HG03442 (cell line): ENCODE measurements around the gene BUD23.
A peak's percentile ranks its signal among the peaks of the same experiment; 100 is the strongest.
"Not testable (repeated sequence)": the region's sequence is repeated elsewhere in the genome, so short reads cannot be mapped to it uniquely, and the experiment has no call there.

Source experiments
- ATAC-seq: cut with Tn5 transposase; IDR thresholded peaks from one replicate; pipeline ENCODE4 v1.9.1; 2021; ENCODE audit warnings: mild to moderate bottlenecking, moderate library complexity; ENCODE audit not compliant: unreplicated experiment

The BUD23 gene

DNA sequence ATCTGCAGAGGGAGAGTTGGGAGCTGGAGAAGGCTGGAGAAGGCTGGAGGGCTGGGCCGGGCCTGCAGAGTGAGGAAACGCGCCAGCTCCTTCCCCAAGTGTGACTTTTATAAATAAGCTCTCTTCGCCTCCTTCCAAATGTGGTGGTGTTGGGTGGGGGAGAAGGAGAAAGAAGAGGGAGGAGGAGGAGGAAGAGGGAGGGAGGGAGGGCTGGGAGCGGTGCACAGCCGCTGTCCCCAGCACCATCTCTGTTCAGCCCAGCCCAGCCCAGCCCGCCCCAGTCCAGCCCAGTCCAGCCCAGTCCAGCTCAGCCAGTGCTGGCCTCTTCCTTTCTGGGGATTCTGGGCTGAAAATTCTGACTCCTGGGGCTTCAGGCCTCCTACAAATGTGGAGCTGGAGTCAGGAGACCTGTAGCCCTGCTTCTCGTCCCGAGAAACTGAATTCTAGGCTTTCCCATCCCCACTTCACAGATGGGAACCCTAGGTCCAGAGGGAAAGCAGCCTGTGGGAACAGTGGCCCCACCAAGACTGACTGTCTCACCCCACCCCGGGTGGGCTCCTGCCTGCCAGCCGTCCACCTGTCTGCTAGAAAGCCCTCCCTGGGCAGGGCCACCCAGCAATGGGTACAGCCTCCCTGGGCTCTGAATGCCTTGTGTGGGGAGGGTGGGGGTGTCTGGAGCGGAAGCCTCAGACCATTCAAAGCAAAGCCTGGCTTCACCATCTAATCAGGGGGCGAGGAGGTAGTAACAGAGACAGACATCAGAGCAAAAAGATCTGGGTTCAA lies 33.8 kb downstream of the BUD23 start:
- ATAC-seq, result no peak

DNA sequence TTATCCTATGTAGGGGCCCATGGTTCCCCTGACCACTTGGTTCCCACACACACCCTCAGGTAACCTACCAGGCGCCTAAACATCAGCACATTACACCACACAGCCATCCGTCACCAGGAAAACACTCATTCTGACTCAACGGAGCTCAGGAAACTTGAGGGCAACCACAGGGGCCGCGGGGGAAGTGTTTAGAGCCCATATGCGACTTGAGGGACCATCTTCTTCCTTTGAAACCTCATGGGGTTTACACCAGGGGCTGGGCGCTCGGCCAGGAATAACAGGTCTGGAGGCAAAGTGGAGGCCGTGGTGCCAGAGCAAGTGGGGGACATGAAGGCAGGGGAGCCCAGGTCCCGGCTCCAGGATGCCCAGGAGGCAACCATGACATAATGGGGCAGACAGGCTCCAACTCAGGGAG lies 34.6 kb downstream of the BUD23 start:
- no peak for ATAC-seq

DNA sequence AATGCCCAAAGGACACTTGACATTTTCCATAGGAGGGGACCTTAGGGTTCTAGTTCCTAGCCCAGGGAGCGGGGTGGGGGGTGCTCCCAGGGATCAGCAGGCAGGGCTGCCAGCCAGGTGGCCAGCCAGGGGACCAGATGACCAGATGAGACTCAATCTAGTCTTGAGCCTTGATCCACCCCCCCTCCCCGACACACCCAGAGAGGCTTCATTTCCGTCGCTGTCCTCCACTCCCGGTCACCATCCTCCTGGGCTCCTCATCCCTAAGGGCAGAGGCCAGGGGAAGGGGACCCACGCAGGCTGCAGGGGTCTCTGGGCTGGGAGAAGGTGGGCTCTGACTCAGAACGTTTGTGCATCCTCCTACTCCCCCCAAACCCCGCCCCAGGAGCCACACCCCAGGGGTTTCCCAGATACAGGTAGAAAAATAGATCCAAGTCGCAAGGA lies 35.1 kb downstream of the BUD23 start:
- ATAC-seq, result no peak

DNA sequence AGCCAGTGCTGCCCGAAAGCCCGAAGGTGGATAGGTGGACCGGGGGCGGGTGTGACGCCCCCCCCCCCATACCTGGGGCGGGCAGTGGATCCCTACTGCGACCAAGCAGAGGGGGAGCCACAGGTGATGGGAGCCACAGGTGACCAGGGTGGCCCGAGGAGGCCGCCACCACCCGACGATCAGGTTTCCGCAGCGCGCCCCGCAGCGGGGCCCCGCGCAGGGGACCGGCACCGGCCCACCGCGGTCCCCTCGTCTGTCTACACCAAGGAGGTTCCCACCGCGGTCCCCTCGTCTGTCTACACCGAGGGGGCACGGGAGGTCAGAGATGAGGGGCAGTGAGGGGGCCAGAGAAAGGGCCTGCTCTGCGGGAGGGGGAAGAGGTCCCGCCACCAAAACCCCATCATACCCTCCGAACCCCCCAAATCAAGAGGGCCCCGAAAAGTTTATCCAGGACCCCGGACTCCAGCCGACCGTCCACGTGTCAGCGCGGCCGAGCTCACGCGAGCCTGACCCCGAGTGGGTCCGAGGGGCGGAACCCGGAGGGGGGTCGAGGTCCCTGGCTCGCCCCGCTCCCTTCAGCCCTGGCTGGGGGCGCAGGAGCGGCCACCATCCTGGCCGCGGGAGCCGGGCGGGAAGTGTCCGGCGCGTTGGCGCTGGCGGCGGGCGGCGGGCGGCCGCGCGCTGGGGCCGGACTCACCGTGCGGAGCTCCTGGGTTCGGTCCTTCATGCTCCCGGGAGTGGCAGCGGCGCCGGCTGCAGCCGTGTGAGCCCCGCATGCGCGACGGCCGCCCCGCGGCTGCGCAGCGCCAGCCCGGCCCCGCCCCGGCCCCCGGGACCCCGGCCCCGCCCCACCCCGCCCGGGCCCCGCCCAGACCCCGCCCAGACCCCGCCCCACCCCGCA lies 35.8 kb downstream of the BUD23 start, which contains the start of gene STX1A:
Gene STX1A, minus strand, starts transcription at position 765 of the 901 bp plus-strand sequence. Its CDS starts 38 bp downstream, at position 727.
- peak; percentile 49 for ATAC-seq

DNA sequence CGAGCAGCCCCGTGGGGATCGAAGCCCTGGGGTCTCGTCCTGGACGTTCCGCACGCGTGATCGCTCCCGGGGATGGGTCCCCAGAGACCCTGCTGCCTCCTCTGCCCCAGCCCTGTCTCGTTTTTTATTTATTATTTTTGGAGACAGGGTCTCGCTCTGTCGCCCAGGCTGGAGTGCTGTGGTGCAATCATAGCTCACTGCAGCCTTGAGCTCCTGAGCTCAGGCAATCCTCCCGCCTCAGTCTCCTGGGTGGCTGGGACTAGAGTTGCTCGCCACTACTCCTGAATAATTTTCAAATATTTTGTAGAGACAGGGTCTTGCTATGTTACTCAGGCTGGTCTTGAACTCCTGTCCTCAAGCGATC lies 36.4 kb downstream of the BUD23 start:
- ATAC-seq, result no peak

DNA sequence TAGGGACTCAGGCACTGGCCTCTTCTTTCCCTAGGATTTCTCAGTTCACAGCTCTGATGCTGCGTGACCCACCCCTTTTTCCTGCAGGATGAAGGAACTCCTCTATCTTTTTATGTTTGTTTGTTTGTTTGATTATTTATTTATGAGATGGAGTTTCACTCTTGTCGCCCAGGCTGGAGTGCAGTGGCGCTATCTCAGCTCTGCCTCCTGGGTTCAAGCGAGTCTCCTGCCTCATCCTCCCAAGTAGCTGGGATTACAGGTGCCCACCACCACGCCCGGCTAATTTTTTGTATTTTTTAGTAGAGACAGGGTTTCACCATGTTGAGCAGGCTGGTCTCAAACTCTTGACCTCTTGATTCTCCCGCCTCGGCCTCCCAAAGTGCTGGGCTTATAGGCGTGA lies 37.0 kb downstream of the BUD23 start:
- not testable (repeated sequence) for ATAC-seq

DNA sequence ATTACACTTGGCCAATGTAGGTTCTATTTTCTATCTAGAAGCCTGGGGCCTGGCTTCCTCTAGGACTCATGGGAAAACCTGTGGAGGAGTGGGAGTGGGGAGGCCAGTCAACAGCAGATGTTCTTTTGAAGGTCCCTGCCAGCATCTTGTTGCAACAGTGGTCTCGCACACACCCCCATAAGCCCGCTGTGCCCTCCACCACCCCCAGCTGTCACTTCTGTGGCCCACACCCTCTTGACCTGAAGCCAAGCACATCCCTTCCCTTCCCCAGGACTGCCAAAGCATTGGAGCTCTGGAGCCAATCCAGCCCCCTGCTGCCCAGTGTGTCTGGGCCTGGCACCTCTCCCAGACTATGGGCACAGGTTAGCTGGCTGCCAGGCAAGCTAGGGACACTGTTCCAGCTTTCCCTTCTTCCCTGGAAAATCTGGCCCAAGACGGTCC lies 38.0 kb downstream of the BUD23 start:
- ATAC-seq, result no peak

DNA sequence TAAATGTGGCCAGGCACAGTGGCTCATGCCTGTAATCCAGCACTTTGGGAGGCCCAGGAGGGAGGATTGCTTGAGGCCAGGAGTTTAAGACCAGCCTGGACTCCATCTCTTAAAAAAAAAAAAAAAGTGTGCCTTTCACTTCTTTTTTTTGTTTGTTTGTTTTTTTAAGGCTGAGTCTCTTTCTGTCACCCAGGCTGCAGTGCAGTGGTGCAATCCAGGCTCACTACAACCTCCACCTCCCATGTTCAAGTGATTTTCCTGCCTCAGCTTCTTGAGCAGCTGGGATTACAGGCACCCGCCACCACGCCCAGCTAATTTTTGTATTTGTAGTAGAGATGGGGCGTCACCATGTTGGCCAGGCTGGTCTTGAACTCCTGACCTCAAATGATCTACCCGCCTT lies 38.8 kb downstream of the BUD23 start:
- not testable (repeated sequence) for ATAC-seq

DNA sequence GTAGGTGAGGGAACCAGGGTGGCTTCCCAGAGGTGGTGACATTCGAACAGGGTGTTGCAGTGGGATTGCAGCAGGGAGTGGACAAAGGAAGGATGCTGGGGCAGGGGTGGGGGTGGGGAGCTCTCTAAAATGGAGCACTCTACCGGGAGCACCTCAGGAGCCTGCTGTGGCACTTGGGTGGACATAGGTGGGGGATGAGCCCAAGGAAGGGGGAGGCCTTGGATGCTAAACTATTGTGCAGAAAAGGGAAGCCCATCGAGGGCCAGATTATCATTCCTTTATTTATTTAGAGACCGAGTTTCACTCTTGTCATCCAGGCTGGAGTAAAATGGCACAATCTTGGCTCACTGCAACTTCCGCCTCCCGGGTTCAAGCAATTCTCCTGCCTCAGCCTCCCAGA lies 39.4 kb downstream of the BUD23 start:
- ATAC-seq, result no peak

DNA sequence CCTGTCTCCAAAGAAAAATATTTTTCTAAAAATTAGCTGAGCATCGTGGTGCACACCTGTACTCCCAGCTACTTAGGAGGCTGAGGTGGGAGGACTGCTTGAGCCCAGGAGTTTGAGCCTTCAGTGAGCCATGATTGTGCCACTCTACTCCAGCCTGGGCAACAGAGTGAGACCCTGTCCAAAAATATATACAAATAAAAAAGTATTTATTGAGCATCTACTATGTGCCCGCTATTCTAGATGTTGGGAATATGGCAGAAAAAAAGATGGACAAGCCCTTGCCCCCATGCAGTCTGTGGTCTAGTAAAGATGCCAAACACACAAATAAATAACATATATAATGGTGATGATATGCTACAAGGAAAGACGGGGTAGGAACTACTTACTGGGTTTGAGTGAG lies 40.4 kb downstream of the BUD23 start:
- ATAC-seq, result no peak

DNA sequence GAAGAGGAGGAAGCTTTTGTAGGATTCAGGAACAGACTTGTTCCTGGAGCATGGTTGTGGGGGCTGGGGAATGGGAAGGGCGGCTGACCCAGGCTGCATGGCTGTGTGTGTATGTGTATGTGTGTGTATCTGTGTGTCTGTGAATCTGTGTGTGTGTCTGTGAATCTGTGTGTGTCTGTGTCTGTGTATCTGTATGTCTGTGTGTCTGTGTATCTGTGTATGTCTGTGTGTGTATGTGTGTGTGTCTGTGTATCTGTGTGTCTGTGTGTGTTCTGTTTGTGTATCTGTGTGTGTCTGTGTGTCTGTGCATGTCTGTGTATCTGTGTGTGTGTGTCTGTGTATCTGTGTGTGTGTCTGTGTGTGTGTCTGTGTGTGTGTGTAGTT lies 42.7 kb downstream of the BUD23 start:
- peak; percentile 17 for ATAC-seq

DNA sequence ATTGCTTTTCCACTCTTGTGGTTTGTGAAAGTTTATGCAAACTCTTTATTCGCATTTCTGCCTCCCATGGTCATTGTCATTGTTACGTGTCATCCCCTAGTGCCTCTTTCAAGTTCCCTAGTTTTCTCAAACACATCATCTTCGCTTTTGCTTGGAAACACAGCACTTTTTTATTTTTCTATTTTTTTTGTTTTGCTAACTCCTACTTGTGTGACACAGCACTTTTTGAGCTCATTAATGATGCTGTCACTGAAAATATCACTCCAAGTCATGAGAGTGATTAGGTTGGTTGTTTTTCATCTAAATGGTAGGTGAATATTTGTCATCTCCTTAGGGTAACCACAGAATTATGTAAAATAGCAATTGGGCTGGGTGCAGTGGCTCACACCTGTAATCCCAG lies 44.6 kb downstream of the BUD23 start:
- no peak for ATAC-seq

DNA sequence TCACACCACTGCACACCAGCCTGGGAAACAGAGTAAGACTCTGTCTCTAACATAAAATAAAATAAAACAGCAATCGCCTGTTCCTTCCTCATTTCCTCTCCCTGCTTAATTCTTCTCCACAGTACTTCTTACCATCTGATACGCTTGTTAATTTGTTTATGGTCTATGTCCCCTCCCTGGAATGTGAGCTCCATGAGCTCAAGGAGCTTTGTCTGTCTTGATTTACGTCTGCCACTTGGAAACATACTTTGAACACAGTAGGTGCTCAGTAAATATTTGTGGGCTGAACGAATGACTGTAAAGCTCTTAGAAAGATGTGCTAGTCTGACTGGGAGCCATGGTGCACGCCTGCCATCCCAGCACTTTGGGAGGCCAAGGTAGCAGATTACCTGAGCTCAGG lies 45.2 kb downstream of the BUD23 start:
- ATAC-seq, result no peak

DNA sequence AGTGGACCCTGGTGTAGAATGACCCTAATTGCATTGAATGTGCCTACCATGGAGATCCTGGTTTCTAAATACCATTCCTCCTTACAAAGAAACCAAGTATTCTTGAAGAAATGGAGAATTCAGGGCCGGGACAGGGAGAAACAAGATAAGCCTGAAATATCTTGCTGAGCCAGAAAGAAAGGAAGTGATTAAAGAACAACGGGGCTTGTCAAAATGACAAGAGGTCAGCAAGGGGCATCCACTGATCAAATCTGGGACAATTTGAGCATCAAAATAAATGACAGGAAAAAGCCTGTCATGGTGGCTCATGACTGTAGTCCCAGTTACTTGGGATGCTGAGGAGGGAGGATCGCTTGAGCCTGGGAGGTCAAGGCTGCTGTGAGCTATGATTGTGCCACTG lies 47.1 kb downstream of the BUD23 start:
- no peak for ATAC-seq

DNA sequence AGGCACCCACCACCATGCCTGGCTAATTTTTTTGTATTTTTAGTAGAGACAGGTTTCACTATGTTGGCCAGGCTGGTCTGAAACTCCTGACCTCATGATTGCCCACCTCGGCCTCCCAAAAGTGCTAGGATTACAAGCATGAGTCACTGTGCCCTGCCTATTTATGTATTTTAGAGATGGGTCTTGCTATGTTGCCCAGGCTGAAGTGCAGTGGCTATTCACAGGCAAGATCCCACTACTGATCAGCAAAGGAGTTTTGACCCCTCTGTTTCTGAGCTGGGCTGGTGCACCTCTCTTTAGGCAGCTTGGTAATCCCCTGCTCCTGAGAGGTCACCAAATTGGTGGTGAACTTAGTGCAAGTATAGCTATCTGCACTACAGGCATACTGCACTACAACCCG lies 49.0 kb downstream of the BUD23 start:
- ATAC-seq, result no peak

DNA sequence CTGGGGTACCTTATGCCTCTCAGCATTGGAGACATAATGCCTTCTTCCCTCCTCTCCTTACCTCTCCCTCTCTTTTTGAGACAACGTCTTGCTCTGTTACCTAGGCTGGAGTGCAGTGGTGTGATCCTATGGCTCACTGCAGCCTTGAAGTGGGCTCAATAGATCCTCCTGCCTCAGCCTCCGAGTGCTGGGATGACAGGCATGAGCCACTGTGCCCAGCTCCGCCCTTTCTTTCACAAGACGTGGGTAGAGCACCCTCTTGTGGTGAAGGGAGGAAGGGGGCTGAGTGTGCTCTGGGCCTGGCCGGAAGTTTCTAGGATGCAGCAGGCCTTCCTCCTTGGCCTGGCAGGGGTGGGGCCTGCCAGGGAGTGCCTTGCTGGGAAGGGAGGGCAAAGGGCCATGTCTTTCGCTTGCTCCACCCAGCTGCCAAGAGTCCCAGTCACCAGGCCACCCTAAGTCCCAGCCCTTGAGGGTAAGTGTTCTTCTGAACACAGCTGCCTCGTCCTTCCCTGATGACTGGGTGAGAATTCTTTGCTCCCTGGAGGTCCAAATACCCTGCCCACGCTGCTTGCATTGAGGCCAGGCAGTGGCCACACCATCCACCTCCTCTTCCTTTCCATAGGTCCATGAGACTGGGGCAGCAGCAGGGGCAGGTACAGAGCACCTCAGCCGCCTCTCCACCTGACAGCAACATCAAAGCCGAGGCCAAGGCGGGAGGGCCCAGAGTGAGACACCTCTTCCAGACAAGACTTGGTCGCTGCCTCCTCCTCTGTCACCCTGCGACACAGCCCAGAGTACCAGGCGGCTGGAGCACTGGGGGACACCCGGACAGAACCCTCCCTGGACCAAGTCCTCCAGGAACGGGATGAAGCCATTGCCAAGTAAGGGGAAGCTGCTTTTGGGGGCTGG lies 51.5 kb downstream of the BUD23 start:
- ATAC-seq, result peak; percentile 45

DNA sequence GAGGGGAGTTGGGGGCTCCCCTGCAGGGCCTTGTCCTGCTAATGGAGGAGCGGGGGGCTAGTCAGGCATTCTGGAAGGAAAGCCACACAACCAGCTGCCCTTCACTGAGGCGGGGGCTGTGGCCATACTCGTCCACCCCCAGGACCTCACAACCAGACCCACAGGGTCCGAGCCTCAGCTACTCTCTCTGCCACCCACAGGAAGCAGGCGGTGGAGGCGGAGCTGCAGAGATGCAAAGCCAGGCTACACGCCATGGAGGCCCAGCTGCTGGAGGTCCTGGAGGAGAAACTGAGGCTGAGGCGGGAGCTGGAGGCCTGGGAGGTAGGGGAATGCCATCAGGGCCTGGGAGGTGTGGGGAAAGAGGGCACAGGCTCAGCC lies 52.1 kb downstream of the BUD23 start:
- ATAC-seq, result no peak

DNA sequence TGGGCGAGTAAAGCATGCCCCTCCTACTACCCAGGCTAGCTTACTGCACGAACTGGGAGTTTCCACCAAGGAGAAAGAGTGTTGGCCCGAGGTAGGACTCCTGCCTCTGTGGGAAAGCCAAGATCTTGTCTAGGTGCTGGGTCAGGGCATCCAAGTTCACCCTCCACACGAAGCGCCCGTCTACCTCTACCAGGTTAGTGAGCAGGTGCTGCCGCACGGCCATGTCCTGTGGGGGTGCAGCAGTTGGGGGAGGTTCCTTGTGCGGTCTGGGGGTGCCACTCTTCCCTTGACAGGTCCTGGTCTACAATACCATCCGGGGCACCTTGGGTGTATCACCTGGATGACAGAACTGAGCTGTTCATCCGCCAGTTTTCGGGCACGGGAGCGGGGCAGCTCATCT lies 53.5 kb downstream of the BUD23 start:
- no peak for ATAC-seq

DNA sequence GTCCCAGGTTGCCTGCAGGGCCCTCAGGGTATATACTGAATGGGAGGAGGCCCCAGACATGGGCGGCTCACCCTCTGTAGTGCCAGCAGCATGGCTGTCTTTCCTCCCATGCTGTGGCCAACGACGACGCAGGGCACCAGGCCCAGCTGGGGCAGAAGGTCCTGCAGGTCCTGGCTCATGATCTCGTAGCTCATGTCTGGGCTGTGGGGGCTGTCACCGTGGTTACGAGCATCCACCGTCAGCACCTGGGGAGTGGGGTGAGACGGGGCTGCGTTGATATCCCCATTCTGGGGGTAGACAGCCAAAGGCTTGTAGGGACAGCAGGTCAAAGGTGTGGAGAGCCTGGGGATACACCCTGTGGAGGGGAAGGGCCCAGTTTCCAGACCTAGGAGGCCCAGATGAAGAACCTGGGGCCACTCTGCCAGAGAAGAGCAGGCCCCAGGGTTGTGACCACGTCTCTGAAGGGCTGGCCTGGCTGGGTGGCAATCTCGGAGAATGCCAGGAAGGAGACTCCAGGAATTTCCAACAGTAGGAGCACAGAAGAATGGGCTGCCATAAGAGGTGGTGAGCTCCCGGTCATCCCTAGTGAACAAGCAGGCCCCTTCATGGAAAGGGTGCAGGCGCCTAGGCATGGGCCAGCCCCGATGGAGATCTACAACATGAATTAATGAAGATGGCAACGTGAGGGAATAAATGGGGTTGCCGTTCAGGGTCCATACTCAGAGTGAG lies 54.3 kb downstream of the BUD23 start:
- ATAC-seq, result no peak

DNA sequence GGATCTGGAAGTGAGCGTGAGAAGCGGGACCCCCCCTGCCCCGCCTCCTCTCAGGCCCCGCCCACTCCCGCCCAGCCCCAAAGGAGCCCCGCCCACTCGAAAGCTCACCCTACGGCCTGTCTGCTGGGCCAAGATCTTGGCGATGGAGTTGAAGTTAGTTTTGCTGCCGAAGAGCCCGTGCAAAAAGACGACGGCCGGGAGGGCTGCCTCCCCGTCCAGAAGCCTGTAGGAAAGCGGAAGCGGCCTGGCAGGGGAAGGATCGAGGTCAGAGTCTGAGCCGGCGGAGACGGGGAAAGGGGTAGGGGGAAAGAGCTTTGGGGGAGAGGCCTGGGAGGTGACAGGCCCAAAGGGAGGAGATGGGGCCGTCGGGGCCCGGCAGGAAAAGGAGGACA lies 54.8 kb downstream of the BUD23 start:
- peak; percentile 4 for ATAC-seq
